Fibroblast of mammary gland (primary cell): ENCODE results near the gene PLXNA4.

Experiments
- DNase-seq: peaks from one replicate; pipeline ENCODE4 v3.0.0-alpha.2; 2010; ENCODE audit warnings: low read depth
- H3K4me3 ChIP-seq: 2 replicates; pipeline ENCODE4 v1.5.1; 2011; ENCODE audit warnings: low read depth, mild to moderate bottlenecking, low read length, moderate library complexity; ENCODE audit not compliant: control insufficient read depth
- TF ChIP-seq, protein P1 (sequence below): conservative IDR thresholded peaks from 2 replicates; pipeline ENCODE4 v1.5.1; 2011; ENCODE audit warnings: low read depth, low read length, inconsistent platforms; ENCODE audit not compliant: control insufficient read depth, insufficient read depth

Gene PLXNA4

DNA sequence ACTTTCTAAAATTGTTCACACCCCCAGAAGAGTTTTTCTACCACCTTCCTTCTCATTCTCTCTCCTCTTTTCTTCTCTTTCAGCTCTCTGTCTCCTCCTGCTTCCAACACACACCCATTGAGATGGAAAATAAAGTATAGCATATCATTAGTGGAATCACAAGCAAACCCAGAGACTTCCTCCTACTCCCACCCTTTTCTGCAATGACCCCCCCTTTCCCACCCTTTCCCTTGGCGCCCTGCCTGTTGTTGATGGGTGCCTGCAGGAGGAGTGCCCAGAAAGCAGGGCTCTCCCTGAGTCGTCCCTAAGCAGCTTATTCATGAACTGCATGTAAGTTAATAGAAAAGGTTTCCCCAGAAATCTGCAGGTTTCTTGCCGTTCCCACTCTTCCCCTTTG, 300.0 kb downstream of the PLXNA4 start:
- no peak overlapping the region for H3K4me3 ChIP-seq
- no peak for DNase-seq
- TF ChIP-seq, protein P1, sequence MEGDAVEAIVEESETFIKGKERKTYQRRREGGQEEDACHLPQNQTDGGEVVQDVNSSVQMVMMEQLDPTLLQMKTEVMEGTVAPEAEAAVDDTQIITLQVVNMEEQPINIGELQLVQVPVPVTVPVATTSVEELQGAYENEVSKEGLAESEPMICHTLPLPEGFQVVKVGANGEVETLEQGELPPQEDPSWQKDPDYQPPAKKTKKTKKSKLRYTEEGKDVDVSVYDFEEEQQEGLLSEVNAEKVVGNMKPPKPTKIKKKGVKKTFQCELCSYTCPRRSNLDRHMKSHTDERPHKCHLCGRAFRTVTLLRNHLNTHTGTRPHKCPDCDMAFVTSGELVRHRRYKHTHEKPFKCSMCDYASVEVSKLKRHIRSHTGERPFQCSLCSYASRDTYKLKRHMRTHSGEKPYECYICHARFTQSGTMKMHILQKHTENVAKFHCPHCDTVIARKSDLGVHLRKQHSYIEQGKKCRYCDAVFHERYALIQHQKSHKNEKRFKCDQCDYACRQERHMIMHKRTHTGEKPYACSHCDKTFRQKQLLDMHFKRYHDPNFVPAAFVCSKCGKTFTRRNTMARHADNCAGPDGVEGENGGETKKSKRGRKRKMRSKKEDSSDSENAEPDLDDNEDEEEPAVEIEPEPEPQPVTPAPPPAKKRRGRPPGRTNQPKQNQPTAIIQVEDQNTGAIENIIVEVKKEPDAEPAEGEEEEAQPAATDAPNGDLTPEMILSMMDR, result no peak

DNA sequence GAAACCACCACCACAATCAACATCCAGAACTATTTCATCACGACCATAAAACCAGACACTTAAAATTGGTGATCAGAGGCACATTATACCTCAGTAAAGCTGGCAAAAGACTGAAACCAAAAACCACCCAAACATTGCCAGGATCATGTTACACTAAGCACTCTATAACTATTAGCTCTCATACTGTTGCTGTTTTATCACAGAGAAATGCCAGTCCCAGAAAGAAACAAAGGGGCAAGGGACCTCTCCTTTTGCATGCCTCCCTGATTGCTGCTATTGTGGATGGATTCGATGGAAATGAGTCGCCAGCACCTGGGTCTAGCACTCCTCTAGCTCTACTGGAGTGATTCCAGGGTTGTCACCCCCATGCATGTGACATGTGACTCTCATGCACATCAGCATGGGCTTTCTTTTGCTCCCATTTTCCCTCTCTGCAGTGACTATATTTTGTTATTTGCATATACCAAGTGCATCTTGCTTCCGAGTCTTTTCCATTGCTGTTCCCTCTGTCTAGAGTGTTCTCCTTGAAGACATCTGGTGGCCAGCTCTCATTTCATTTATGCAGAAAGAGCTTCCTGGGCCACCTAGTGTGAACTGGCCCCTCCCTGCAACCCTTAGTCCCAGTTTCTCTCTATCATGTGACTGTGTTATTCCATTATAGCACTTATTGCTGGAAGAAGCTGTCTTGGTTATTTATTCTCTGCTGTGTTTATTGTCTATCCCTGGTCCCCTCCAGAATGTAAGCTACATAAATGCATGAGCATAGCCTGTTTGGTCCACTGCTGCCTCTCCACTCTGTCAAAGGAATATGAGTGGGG, 300.6 kb downstream of the PLXNA4 start:
- TF ChIP-seq, protein P1, result no peak
- DNase-seq, result no peak
- no peak overlapping the region for H3K4me3 ChIP-seq

DNA sequence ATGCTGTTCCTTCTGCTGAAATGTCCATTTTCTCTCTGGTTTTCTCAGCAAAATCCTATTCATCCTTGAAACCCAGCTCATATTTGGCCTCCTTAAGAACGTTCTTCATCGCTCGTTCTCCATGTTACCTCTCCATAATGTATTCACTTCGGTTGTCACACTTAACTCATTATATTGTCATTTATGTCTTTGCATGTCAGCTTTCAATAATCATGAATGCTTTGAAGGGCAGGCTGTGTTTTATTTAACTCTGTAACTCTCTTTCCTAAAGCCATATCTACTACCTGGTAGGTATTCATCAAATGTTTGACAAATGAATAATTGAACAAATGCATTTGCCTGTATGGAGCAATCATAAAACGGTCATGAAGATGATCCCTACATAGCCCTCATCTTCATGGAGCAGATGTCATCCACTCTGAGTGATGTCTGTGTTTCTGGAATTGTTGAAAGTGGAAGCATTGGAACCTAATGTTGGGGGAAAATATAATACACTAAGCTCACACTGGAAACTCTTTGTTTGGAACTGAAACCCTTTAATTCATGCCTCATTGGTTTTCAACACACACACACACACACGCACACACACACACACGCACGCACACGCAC, 303.4 kb downstream of the PLXNA4 start:
- TF ChIP-seq, protein P1, result no peak
- H3K4me3 ChIP-seq, result no peak overlapping the region
- DNase-seq, result no peak

DNA sequence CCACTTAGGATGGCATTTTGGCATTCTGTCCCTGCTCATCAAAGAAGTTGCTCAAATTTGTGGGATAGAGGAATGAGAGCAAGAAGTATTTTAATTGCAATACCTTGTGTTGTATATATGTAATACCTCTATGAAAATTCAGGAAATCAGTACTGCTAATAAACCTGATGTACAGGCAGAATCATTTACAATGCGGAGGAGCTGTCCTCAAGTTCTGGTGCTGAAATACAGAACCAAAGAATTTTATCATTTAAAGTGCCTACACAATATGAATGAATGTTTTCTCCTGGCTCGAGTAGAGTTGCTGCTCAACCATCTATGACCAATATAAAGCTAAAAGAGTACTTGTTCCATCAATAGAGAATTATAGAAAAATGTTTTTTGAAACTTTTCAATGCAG, 305.8 kb downstream of the PLXNA4 start:
- H3K4me3 ChIP-seq, result no peak overlapping the region
- TF ChIP-seq, protein P1, result no peak
- DNase-seq, result peak; percentile 8

DNA sequence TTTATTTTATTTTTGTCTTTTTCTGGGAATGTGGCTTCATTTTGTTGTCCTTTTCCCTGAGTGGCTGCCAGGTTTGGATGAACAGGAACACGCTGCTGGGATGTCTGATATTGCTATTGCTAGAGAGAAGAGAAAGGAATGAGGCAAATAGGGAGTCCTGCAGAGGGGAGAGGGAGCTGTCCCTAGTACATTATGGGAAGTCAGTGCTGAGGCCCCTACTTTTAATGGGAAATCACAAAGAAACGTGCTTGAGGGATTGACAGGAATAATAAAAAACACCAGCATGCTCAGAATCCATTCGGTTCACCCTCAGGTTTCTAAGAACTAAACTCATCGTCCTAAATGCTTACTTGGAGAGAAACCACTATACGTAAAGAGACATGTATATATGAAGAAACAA, 306.6 kb downstream of the PLXNA4 start:
- TF ChIP-seq, protein P1, result no peak
- H3K4me3 ChIP-seq, result no peak overlapping the region
- no peak for DNase-seq

DNA sequence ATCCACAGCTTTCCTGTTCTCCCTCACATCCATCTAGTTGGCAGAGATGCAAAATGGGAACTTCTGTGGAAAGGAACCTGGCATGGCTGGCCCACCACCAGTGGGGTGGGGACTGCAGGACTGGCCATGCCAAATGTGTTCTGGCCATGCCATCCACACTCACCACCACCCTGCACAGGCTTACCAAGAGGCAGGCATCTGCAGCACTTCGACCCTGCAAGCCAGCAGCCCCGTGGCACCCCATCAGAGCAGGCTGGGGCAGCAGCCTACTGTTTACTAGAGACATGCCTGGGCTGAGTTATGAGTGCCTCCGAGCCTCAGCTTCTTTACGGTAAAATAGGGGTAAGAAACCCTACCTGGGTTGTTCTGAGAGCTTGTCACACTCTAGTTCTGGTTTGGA, 313.1 kb downstream of the PLXNA4 start:
- no peak overlapping the region for H3K4me3 ChIP-seq

More for the DNA sequence above, 313.1 kb downstream of the PLXNA4 start:
- DNase-seq, result no peak
- TF ChIP-seq, protein P1, result no peak
